ENCODE results near the gene ANKLE1. TPM values are rescaled to one million over a fixed set of nuclear protein-coding genes. Genes with fewer than 3 reads are reported as not detected.

Gene ANKLE1
- total RNA-seq, 1 experiment from 2014 or later, result 9.1 TPM

- DNase-seq (ENCODE audit: low spot score), result peak; percentile 82
- ATAC-seq, result peak; percentile 75
- no peaks in the 10 kb centered on the region for H3K27me3 Mint-ChIP-seq (ENCODE audit: low read depth)
- peaks cover 27% of the 10 kb centered on the region for H3K4me1 Mint-ChIP-seq
- H3K9me3 Mint-ChIP-seq, result no peaks in the 10 kb centered on the region
- ChIA-PET POLR2A (interaction anchor here (0.6 to 2.8 kb wide), 10 partner anchors 8 to 159 kb away, joined by 3 to 11 read pairs (median 6); partner anchors contain the start of genes BABAM1, OCEL1 and USE1), CTCF (interaction anchor here (1.0 to 3.2 kb wide), 9 partner anchors 9 to 190 kb away, joined by 3 to 12 read pairs (median 7); partner anchors contain the start of genes MRPL34, OCEL1 and USE1)
- no peak overlapping the region for H3K27ac Mint-ChIP-seq
- peaks cover 40% of the 10 kb centered on the region for H3K36me3 Mint-ChIP-seq
- H3K4me3 Mint-ChIP-seq, result peak overlapping the region; percentile 80
- no peak for TF ChIP-seq FOXJ3 (CRISPR knock-in tag; IDR thresholded peaks at IDR 0.05; ENCODE audit: borderline replicate concordance)
- TF ChIP-seq ZNF423 (CRISPR knock-in tag; IDR thresholded peaks at IDR 0.05), result peak; percentile 50; the same call in 1 of the 2 replicates
- TF ChIP-seq CREM (CRISPR knock-in tag; IDR thresholded peaks at IDR 0.05), result no peak
- TF ChIP-seq ERG (CRISPR knock-in tag; IDR thresholded peaks at IDR 0.05), result no peak
- no peak for TF ChIP-seq ATF6 (CRISPR knock-in tag; IDR thresholded peaks at IDR 0.05)
- TF ChIP-seq, protein P1, sequence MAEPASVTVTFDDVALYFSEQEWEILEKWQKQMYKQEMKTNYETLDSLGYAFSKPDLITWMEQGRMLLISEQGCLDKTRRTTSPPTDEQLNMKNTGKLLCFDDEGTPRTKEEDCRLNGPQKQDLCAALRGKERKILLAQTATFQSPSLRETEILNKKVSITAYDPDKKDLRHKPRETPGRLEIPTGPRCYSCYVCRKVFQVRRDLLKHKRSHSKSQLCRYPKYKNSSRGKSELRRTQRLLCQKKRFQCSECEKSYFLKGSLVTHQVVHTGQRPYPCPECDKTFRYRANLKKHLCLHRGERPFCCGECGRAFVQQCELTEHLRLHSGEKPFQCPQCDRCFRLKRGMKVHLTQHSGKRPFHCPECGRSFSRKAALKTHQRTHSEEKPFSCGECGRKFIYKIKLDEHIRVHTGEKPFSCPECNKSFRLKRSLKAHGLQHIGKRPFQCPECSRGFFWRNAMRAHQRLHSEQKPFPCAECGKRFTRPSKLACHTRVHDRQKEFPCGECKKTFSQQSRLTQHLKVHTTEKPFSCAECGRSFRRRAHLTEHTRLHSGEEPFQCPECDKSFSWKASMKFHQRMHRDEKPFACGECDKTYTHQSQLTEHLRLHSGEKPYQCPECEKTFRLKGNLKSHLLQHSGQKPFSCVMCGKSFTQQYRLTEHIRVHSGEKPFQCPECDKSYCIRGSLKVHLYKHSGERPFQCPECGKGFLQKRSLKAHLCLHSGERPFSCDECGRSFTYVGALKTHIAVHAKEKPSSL (CRISPR knock-in tag; conservative IDR thresholded peaks at IDR 0.05), result no peak
- TF ChIP-seq, protein P2, sequence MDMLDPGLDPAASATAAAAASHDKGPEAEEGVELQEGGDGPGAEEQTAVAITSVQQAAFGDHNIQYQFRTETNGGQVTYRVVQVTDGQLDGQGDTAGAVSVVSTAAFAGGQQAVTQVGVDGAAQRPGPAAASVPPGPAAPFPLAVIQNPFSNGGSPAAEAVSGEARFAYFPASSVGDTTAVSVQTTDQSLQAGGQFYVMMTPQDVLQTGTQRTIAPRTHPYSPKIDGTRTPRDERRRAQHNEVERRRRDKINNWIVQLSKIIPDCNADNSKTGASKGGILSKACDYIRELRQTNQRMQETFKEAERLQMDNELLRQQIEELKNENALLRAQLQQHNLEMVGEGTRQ (CRISPR knock-in tag; IDR thresholded peaks at IDR 0.05), result no peak
- TF ChIP-seq RORB (CRISPR knock-in tag; IDR thresholded peaks at IDR 0.05), result no peak
- TF ChIP-seq RELA (CRISPR knock-in tag; IDR thresholded peaks at IDR 0.05; ENCODE audit: borderline replicate concordance), result no peak
- no peak for TF ChIP-seq NFYB (CRISPR knock-in tag; conservative IDR thresholded peaks at IDR 0.05; ENCODE audit: low read depth)
- TF ChIP-seq MAX (CRISPR knock-in tag; IDR thresholded peaks at IDR 0.05), result no peak
- TF ChIP-seq, protein P3, sequence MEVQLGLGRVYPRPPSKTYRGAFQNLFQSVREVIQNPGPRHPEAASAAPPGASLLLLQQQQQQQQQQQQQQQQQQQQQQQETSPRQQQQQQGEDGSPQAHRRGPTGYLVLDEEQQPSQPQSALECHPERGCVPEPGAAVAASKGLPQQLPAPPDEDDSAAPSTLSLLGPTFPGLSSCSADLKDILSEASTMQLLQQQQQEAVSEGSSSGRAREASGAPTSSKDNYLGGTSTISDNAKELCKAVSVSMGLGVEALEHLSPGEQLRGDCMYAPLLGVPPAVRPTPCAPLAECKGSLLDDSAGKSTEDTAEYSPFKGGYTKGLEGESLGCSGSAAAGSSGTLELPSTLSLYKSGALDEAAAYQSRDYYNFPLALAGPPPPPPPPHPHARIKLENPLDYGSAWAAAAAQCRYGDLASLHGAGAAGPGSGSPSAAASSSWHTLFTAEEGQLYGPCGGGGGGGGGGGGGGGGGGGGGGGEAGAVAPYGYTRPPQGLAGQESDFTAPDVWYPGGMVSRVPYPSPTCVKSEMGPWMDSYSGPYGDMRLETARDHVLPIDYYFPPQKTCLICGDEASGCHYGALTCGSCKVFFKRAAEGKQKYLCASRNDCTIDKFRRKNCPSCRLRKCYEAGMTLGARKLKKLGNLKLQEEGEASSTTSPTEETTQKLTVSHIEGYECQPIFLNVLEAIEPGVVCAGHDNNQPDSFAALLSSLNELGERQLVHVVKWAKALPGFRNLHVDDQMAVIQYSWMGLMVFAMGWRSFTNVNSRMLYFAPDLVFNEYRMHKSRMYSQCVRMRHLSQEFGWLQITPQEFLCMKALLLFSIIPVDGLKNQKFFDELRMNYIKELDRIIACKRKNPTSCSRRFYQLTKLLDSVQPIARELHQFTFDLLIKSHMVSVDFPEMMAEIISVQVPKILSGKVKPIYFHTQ (CRISPR knock-in tag; IDR thresholded peaks at IDR 0.05), result no peak
- TF ChIP-seq ZNF281 (CRISPR knock-in tag; IDR thresholded peaks at IDR 0.05), result 0 out of 2 replicates have a peak, but pooled peaks have one; percentile 58
- TF ChIP-seq NR1H2 (CRISPR knock-in tag; IDR thresholded peaks at IDR 0.05), result no peak
- no peak for TF ChIP-seq ATF1 (CRISPR knock-in tag; IDR thresholded peaks at IDR 0.05)
- TF ChIP-seq PRDM15 (CRISPR knock-in tag; IDR thresholded peaks at IDR 0.05), result no peak
- TF ChIP-seq, protein P4, sequence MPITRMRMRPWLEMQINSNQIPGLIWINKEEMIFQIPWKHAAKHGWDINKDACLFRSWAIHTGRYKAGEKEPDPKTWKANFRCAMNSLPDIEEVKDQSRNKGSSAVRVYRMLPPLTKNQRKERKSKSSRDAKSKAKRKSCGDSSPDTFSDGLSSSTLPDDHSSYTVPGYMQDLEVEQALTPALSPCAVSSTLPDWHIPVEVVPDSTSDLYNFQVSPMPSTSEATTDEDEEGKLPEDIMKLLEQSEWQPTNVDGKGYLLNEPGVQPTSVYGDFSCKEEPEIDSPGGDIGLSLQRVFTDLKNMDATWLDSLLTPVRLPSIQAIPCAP (CRISPR knock-in tag; IDR thresholded peaks at IDR 0.05), result no peak
- no peak for TF ChIP-seq ESRRA (CRISPR knock-in tag; IDR thresholded peaks at IDR 0.05; ENCODE audit: borderline replicate concordance)
- no peak for TF ChIP-seq EMX1 (CRISPR knock-in tag; IDR thresholded peaks at IDR 0.05)
- TF ChIP-seq ZNF416 (CRISPR knock-in tag; IDR thresholded peaks at IDR 0.05), result no peak
Measured at GRCh38 chr19:17234911-17235299, 46.8 kb upstream of the ANKLE1 start.

Measured in WTC11 (cell line).